Smooth muscle cell (in vitro differentiated cells): ENCODE results near the gene CRBN. TPM values are rescaled to one million over a fixed set of nuclear protein-coding genes. Genes with fewer than 3 reads are reported as not detected.
A peak's percentile ranks its signal among the peaks of the same experiment; 100 is the strongest.

ENCODE experiments used
- DNase-seq: peaks from one replicate; lab custom pipeline; 2025; ENCODE audit not compliant: unreplicated experiment; lab: John Stamatoyannopoulos, UW
- H2AFZ ChIP-seq: fragments of 200-600 bp; sonication (generic); 2 replicates; pipeline ENCODE4 v1.6.0; 2016; ENCODE audit warnings: antibody characterized with exemption, low read depth, mild to moderate bottlenecking
- H3F3A ChIP-seq: fragments of 200-600 bp; sonication (generic); 2 replicates; pipeline ENCODE4 v1.6.0; 2017; ENCODE audit warnings: antibody characterized with exemption, low read depth
- H3K27ac ChIP-seq: fragments of 200-600 bp; sonication (generic); 2 replicates; pipeline ENCODE4 v1.5.1; 2016; ENCODE audit warnings: low read depth, mild to moderate bottlenecking
- H3K27me3 ChIP-seq: fragments of 200-600 bp; sonication (generic); 2 replicates; pipeline ENCODE4 v1.6.1; 2016; ENCODE audit warnings: low read depth, mild to moderate bottlenecking
- H3K36me3 ChIP-seq: fragments of 200-600 bp; sonication (generic); 2 replicates; pipeline ENCODE4 v1.5.1; 2016; ENCODE audit warnings: low read depth
- H3K4me1 ChIP-seq: fragments of 200-600 bp; sonication (generic); 2 replicates; pipeline ENCODE4 v1.5.1; 2016; ENCODE audit warnings: low read depth
- H3K4me2 ChIP-seq: fragments of 200-600 bp; sonication (generic); 2 replicates; pipeline ENCODE4 v1.6.0; 2016; ENCODE audit warnings: mild to moderate bottlenecking
- H3K4me3 ChIP-seq: fragments of 200-600 bp; sonication (generic); 2 replicates; pipeline ENCODE4 v1.5.1; 2016; ENCODE audit warnings: mild to moderate bottlenecking
- H3K79me2 ChIP-seq: fragments of 200-600 bp; sonication (generic); 2 replicates; pipeline ENCODE4 v1.6.0; 2016; ENCODE audit warnings: low read depth, mild to moderate bottlenecking
- H3K9ac ChIP-seq: fragments of 200-600 bp; sonication (generic); 2 replicates; pipeline ENCODE4 v1.6.0; 2016; ENCODE audit warnings: low read depth
- H3K9me3 ChIP-seq: fragments of 200-600 bp; sonication (generic); replicated peaks from 2 replicates; pipeline ENCODE4 v1.5.1; 2016; ENCODE audit warnings: low read depth
- H4K20me1 ChIP-seq: fragments of 200-600 bp; sonication (generic); 2 replicates; pipeline ENCODE4 v1.6.0; 2016; ENCODE audit warnings: low read depth
- CTCF ChIP-seq: fragments of 200-600 bp; sonication (generic); IDR thresholded peaks from 2 replicates; pipeline ENCODE4 v1.5.1; 2017; ENCODE audit warnings: borderline replicate concordance, mild to moderate bottlenecking, antibody characterized with exemption; ENCODE audit not compliant: insufficient read depth, poor library complexity, severe bottlenecking
- WGBS: methylation state at CpG from one replicate; pipeline ENCODE4 v1.1.7; 2016; ENCODE audit warnings: low lambda C conversion rate; 5-methylcytosine and 5-hydroxymethylcytosine counted together
- polyA plus RNA-seq: library from polyadenylated mRNA; unstranded; fragments of >200 nt; fragmentation: Nextera tagmentation; extraction: Ambion mirVana; gene quantifications from 2 replicates; pipeline ENCODE4 v1.2.1, GENCODE V29; 2016
- total RNA-seq: library from RNA; depleted of rRNA; stranded (reverse); fragments of >200 nt; gene quantifications from 2 replicates; pipeline ENCODE4 v1.2.3, GENCODE V29; 2014

The CRBN gene
- total and polyA plus RNA-seq, 2 experiments from 2014 or later = 26.8 to 77.5 TPM

GRCh38 chr3:3200632-3201212, 21.2 kb upstream of the CRBN start:
- Histone ChIP-seq H2AFZ (no peak overlapping the region), H3K4me3 (no peak overlapping the region), H4K20me1 (no peaks in the 10 kb centered on the region), H3K36me3 (no peaks in the 10 kb centered on the region), H3K4me2 (no peak overlapping the region), H3F3A (no peaks in the 10 kb centered on the region), H3K27ac (no peak overlapping the region), H3K79me2 (no peaks in the 10 kb centered on the region), H3K9ac (no peak overlapping the region), H3K4me1 (no peaks in the 10 kb centered on the region), H3K9me3 (no peaks in the 10 kb centered on the region), H3K27me3 (no peaks in the 10 kb centered on the region)
- WGBS = 27% methylated on average over 7 of the region's 7 CpGs
- peak; percentile 93 for TF ChIP-seq CTCF
- no peak for DNase-seq

- Histone ChIP-seq H3K4me3 (no peak overlapping the region), H4K20me1 (no peaks in the 10 kb centered on the region), H3K9me3 (no peaks in the 10 kb centered on the region), H3K27ac (no peak overlapping the region), H3K27me3 (no peaks in the 10 kb centered on the region), H3K4me2 (peak overlapping the region; percentile 54), H3K36me3 (no peaks in the 10 kb centered on the region), H2AFZ (peak overlapping the region; percentile 77), H3K9ac (no peak overlapping the region), H3F3A (no peaks in the 10 kb centered on the region), H3K79me2 (no peaks in the 10 kb centered on the region), H3K4me1 (no peaks in the 10 kb centered on the region)
- no peak for TF ChIP-seq CTCF
- DNase-seq = no peak
- WGBS = 25% methylated on average over 2 of the region's 2 CpGs
Observed at GRCh38 chr3:3199306-3199705, 19.8 kb upstream of the CRBN start.

- peaks cover 5% of the 10 kb centered on the region for H3K4me1 ChIP-seq
- H3K4me3 ChIP-seq = no peak overlapping the region
- peak; percentile 63 for TF ChIP-seq CTCF
Observed at GRCh38 chr3:3196148-3196861, 16.8 kb upstream of the CRBN start.

GRCh38 chr3:3194861-3195260, 15.4 kb upstream of the CRBN start:
- Histone ChIP-seq H3K27me3 (no peaks in the 10 kb centered on the region), H3K4me1 (peaks cover 5% of the 10 kb centered on the region), H3K79me2 (no peaks in the 10 kb centered on the region), H3K9ac (no peak overlapping the region), H3K4me3 (no peak overlapping the region), H3F3A (no peaks in the 10 kb centered on the region), H3K4me2 (no peak overlapping the region), H3K9me3 (no peaks in the 10 kb centered on the region), H4K20me1 (no peaks in the 10 kb centered on the region), H3K27ac (no peak overlapping the region), H2AFZ (no peak overlapping the region), H3K36me3 (no peaks in the 10 kb centered on the region)
- no peak for DNase-seq
- no peak for TF ChIP-seq CTCF

More at GRCh38 chr3:3196148-3196861, 16.8 kb upstream of the CRBN start:
- Histone ChIP-seq H3K79me2 (no peaks in the 10 kb centered on the region), H2AFZ (no peak overlapping the region), H3K4me2 (no peak overlapping the region), H3K36me3 (no peaks in the 10 kb centered on the region), H3K27me3 (no peaks in the 10 kb centered on the region), H3K9ac (no peak overlapping the region), H3K27ac (no peak overlapping the region), H4K20me1 (no peaks in the 10 kb centered on the region), H3K9me3 (no peaks in the 10 kb centered on the region), H3F3A (no peaks in the 10 kb centered on the region)
- no peak for DNase-seq
- 43% methylated on average over 6 of the region's 6 CpGs for whole genome bisulfite sequencing
